Measurements from ENCODE around the gene FAM177B. TPM values are rescaled to one million over a fixed set of nuclear protein-coding genes. Genes with fewer than 3 reads are reported as not detected.
A peak's percentile ranks its signal among the peaks of the same experiment; 100 is the strongest.

The FAM177B gene
- polyA plus RNA-seq, 1 experiment, result not detected

DNA sequence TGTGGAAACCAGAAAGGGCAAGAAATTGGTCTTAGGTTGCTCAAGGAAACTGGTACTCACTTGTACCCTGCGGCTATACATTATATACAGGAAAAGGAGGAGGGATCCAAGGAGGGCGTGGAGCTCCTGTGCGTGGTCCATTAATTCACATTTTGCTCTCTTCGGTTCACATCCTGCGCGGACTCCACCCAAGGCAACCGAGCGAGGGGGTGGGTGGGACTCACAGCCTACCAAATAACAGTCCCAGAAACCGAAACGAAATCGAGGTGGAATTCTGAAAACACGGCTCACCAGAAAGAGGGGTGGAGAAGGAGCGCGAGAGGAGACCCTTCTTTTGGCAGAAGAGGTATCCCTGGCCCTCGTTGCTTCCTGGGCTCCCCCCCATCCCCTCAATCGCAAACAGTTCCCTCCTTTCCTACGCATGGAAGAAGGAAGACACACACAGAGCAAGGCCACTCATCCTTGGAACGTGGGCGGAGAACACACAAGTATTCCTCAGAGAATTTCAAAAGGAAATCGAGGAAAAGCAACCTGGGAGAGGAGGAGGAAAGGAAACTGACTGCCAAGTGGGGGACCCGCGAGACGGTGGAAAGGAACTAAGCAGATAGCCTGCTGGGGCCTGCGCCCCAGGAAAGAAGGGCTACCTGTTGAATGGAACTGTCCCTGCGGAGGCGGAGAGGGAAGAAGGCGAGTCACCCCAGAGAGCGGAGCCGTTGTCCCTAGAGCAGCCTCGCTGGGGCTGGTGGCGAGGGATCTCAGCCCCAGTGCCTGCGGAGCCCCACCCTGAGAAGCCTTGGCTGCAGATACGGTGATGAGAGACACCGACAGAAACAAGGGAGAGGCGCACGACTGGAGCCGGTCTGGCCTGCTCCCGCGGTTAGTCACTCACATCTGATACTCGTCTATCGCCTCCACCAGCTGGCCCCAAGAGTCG is 25.4 kb upstream of the FAM177B start:
- POLR2A ChIA-PET, result interaction anchor here (1.5 kb wide), 1 partner anchor 700 kb away, joined by 3 read pairs; no protein-coding TSS in a partner anchor
- Histone ChIP-seq H3K27ac (ENCODE audit: low read depth, low read length) (peak overlapping the region; percentile 90), H3K27me3 (ENCODE audit: control insufficient read depth, insufficient read depth, low read length) (no peaks in the 10 kb centered on the region), H3K4me3 (ENCODE audit: low read depth, low read length) (peak overlapping the region; percentile 99), H3K9me3 (ENCODE audit: control insufficient read depth, insufficient read depth, low read length) (peaks cover 2% of the 10 kb centered on the region; the same call in 1 of the 2 replicates)
- TF ChIP-seq, protein P1, sequence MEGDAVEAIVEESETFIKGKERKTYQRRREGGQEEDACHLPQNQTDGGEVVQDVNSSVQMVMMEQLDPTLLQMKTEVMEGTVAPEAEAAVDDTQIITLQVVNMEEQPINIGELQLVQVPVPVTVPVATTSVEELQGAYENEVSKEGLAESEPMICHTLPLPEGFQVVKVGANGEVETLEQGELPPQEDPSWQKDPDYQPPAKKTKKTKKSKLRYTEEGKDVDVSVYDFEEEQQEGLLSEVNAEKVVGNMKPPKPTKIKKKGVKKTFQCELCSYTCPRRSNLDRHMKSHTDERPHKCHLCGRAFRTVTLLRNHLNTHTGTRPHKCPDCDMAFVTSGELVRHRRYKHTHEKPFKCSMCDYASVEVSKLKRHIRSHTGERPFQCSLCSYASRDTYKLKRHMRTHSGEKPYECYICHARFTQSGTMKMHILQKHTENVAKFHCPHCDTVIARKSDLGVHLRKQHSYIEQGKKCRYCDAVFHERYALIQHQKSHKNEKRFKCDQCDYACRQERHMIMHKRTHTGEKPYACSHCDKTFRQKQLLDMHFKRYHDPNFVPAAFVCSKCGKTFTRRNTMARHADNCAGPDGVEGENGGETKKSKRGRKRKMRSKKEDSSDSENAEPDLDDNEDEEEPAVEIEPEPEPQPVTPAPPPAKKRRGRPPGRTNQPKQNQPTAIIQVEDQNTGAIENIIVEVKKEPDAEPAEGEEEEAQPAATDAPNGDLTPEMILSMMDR (IDR thresholded peaks at IDR 0.05; ENCODE audit: low read depth, low read length), result no peak
- no peak for DNase-seq (ENCODE audit: low read depth, low spot score)
- CTCF ChIA-PET, result interaction anchor here (0.6 to 1.1 kb wide), 3 partner anchors 44 to 247 kb away, joined by 3 to 4 read pairs (median 4); no protein-coding TSS in a partner anchor

- POLR2A ChIA-PET, result interaction anchor here (0.5 to 1.5 kb wide), 6 partner anchors 9 to 699 kb away, joined by 3 to 5 read pairs (median 4); partner anchors contain the start of gene SUSD4
- CTCF ChIA-PET, result interaction anchor here (0.6 to 1.5 kb wide), 2 partner anchors 74 to 417 kb away, joined by 4 to 5 read pairs; no protein-coding TSS in a partner anchor
Measured at GRCh38 chr1:222712253-222713090, 24.5 kb upstream of the FAM177B start, which contains the start of the genes AIDA and BROX. AIDA (minus strand) TSS chr1:222712491; CDS start chr1:222712317, 174 bp downstream. BROX (plus strand) TSS chr1:222712564; CDS start chr1:222715700, 3,136 bp downstream.

DNA sequence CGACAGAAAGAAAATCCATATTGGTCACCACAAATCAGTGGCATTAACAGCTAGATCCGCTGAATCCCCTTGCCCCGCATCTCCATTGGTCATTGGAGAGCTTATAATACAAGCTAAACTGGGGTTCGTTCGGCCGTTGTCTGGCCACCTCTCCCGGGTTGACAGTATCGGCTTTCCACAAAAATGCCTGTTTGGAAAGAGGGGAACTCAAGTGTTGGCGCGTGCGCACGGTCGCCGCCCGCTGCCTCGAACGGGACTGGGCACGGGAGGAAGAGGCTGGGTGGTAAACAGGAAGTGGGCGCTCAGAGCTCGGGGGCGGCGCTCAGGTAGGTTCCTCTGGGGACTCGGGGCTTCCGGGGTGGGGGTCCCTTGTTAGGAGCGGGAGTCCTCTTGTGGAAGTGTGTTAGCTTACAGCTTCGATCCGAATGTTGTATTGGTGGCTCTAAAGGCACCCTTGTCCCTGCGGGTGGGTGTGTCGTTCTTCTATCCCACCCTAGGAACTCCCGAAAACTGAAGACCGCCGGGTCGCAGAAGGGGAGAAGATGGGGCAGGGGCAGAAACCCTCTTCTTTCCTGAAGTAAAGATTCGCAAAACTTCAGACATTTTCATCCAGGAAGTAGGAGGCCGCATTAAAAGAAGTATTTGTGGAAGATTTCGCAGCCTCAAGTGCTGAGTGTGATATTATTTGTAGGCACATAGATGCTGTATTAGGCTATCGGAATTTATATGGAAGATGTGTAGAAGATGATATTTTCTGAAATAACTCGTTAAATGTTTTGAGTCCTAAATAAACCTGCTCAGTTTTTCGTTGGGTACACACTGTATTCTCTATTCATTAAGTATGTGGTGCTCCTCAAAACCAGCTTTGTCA is 23.7 kb upstream of the FAM177B start:
- peaks cover 2% of the 10 kb centered on the region; the same call in 1 of the 2 replicates for H3K9me3 ChIP-seq (ENCODE audit: control insufficient read depth, insufficient read depth, low read length)
- ChIA-PET CTCF (interaction anchor here (0.6 to 1.5 kb wide), 2 partner anchors 255 to 416 kb away, joined by 3 to 5 read pairs; no protein-coding TSS in a partner anchor), POLR2A (interaction anchor here (0.5 to 1.5 kb wide), 7 partner anchors 8 to 698 kb away, joined by 3 to 5 read pairs (median 4); partner anchors contain the start of gene SUSD4)
- H3K27ac ChIP-seq (ENCODE audit: low read depth, low read length), result peak overlapping the region; percentile 98
- H3K27me3 ChIP-seq (ENCODE audit: control insufficient read depth, insufficient read depth, low read length), result no peaks in the 10 kb centered on the region
- peak overlapping the region; percentile 89 for H3K4me3 ChIP-seq (ENCODE audit: low read depth, low read length)
- peak; percentile 84 for DNase-seq (ENCODE audit: low read depth, low spot score)
- TF ChIP-seq, protein P1 (IDR thresholded peaks at IDR 0.05; ENCODE audit: low read depth, low read length), result no peak

More at GRCh38 chr1:222712253-222713090, 24.5 kb upstream of the FAM177B start, which contains the start of the genes AIDA and BROX:
- Histone ChIP-seq H3K9me3 (ENCODE audit: control insufficient read depth, insufficient read depth, low read length) (peaks cover 2% of the 10 kb centered on the region; the same call in 1 of the 2 replicates), H3K4me3 (ENCODE audit: low read depth, low read length) (peak within 1 kb of the TSS; percentile 99), H3K27ac (ENCODE audit: low read depth, low read length) (peak within 1 kb of the TSS; percentile 98), H3K27me3 (ENCODE audit: control insufficient read depth, insufficient read depth, low read length) (no peaks in the 10 kb centered on the region)
- TF ChIP-seq, protein P1 (IDR thresholded peaks at IDR 0.05; ENCODE audit: low read depth, low read length), result no peak
- DNase-seq (ENCODE audit: low read depth, low spot score), result peak; percentile 59

DNA sequence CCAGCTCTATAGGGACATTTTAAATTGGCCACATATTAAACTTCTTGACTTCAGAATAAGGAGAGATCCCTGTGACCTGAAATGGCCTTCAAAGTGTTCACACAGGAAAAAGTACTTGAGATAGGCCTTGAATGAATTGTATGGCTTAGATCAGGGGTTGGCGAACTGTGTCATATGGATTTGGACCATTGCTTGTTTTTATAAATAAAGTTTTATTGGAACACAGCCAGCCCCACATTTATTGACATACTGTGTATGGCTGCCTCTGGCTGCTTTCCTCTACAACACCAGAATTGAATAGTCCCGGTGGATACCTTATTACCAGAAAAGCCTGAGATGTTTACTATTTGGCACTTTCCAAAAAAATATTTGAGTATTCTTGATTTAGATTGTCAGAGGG is 20.6 kb upstream of the FAM177B start:
- TF ChIP-seq, protein P1 (IDR thresholded peaks at IDR 0.05; ENCODE audit: low read depth, low read length), result no peak
- no peak for DNase-seq (ENCODE audit: low read depth, low spot score)
- Histone ChIP-seq H3K27ac (ENCODE audit: low read depth, low read length) (no peak overlapping the region), H3K9me3 (ENCODE audit: control insufficient read depth, insufficient read depth, low read length) (peaks cover 2% of the 10 kb centered on the region; the same call in 1 of the 2 replicates), H3K27me3 (ENCODE audit: control insufficient read depth, insufficient read depth, low read length) (no peaks in the 10 kb centered on the region), H3K4me3 (ENCODE audit: low read depth, low read length) (no peak overlapping the region)
- POLR2A ChIA-PET, result no interaction called here
- CTCF ChIA-PET, result no interaction called here
